LNCAP (cell line): ENCODE data around the gene EFNA5.

Experiments
- CTCF ChIP-seq: fragments of 450-650 bp; IDR thresholded peaks from 2 replicates; pipeline ENCODE4 v1.5.1; 2017; ENCODE audit warnings: mild to moderate bottlenecking

EFNA5 gene

GRCh38 chr5:107607196-107607595 is 63.5 kb downstream of the EFNA5 start:
- TF ChIP-seq CTCF = no peak

DNA sequence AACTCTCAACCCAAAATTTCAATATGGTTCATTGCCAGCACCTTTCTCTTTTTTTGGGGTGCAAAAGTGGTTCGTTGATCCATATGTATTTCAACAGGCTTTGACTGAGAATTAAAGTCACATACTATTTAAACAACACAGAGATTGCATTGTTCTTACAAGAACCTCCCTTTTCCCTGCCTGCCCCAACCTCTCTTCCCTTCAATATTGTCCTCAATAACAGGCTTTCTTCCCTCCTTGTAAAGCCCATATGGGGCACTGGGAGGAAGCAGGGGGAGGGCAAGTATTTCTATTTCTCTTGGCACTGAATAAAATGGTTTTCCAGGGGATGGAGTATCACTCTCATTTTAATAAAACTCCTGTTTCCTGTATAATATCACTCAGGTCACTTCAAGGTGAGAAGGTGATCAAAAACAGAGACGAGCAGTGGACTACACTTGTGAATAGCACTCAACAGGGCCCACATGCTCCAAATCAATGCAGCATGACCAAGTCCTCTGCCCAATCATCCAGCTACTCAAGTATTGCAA is 65.1 kb downstream of the EFNA5 start:
- no peak for TF ChIP-seq CTCF

- TF ChIP-seq CTCF = no peak
Measured at GRCh38 chr5:107604990-107605389, 65.7 kb downstream of the EFNA5 start.

DNA sequence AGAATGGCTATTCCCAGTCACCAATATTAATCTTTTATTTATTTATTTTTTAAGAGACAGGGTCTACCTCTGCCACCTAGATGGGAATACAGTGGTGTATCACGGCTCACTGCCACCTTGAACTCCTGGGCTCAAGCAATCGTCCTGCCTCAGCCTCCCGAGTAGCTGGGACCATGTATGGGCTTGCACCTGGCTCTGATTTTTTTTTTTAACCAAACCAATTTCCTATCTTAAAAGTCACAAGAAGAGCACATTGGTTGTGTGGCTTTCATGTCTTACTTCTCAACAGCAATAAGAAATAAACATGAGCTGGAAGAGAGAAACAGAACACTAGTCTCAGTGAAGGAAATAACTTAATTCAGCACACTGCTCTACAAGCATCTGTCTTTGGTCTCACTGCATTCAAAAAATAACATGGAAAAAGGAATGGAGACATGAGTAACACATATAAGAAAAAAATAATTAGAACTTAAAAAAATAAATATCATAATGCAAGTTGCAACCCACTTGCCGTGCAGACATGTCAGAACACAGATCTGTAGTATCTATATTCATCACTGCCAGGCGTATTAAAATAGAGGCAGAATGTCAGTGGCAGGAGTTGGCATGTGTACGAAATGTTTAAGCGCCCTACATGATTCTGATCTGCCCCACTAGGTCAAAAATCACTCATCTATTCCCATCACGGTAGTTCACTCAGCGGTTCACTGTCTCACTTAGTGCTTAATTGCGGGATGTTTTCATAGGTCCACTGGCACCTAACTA is 66.4 kb downstream of the EFNA5 start:
- no peak for TF ChIP-seq CTCF

DNA sequence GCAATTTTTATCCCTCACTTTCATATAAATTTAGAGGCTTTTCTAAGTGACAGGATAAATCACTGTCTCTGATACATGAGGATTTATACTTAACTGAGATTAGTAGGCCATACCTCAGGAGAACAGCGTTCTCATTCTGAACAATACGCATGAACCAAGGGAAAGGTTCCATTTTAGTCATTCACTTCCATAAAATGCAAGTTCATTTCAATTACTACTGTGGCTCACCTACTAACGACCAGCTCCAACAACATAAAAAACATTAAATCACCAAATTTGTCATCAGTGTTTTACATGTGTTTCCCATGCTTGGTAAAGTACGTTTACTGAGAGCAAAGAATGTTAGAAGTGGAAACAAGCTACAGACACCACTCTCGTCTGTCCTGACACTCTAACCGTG is 67.4 kb downstream of the EFNA5 start:
- no peak for TF ChIP-seq CTCF

- no peak for TF ChIP-seq CTCF
Measured at GRCh38 chr5:107602896-107603295, 67.8 kb downstream of the EFNA5 start.

DNA sequence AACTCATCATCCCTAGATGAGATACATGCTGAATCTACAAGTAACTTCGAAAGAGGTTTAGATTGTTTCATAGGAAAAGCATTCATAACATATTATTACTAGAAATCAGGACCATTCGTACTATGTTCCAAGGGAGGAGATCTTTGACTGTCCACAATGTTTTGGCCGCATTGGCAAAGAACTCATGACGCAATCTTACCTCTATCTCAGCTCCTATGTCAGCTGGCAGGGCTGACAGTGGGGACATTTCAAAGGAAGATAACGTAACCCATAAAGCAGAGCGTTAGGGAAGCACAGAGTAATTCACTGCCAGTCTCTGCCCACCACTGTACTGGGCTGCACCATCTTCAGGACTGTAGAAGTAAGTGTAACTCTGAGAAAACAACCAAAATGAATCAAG is 69.7 kb downstream of the EFNA5 start:
- no peak for TF ChIP-seq CTCF
